ENCODE results near the gene DNAH11.

DNA sequence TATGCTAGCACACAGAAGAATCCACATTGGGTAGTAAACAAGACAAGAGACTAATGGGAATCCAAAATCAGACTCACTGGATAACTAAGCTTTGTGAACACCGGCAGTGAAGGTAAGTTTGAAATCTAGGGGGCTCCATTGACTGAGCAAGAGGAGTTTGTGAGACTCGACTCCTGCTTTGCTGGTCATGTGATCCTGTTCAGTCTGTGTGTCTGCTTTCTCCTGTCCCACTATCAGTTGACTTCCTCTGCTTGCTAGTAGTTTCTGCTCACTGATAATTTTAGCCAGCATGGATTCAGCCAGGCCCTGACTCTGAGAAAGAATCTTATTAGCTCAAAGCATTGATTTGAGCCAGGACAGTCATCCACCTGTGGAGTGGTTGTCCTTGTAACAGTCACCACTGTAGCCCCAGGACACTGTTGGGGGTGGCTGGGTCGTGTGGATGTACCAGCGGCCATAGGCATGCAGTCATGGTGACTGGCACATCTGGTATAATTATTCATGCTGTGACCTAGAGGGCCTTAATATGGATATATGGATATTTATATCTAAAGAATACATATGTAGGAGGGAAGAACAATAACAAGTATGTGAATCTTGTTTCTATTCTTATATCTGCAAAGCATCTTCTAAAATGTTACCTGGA is 44.4 kb downstream of the DNAH11 start:
- no peak for TF ChIP-seq GATAD1 (CRISPR knock-in tag; IDR thresholded peaks at IDR 0.05)
- no peak for TF ChIP-seq ZFYVE20 (CRISPR knock-in tag; IDR thresholded peaks at IDR 0.05; ENCODE audit: borderline replicate concordance, low read depth)
- no peak for TF ChIP-seq MAX (IDR thresholded peaks at IDR 0.05)
- no peak for TF ChIP-seq ATF2 (CRISPR knock-in tag; IDR thresholded peaks at IDR 0.05)
- no peak for TF ChIP-seq HNRNPL (IDR thresholded peaks at IDR 0.05; ENCODE audit: low read depth, low read length)
- TF ChIP-seq CBX2 (IDR thresholded peaks at IDR 0.05; ENCODE audit: low read depth, low read length) = no peak
- TF ChIP-seq CBX2 (CRISPR knock-in tag; IDR thresholded peaks at IDR 0.05; ENCODE audit: low read depth) = no peak
- no peak for TF ChIP-seq HNF4G (IDR thresholded peaks at IDR 0.05; ENCODE audit: borderline replicate concordance, low read depth, low read length)
- TF ChIP-seq HNF4G (CRISPR knock-in tag; IDR thresholded peaks at IDR 0.05; ENCODE audit: borderline replicate concordance, low read depth) = no peak
- no peak for TF ChIP-seq HMGA1 (CRISPR knock-in tag; conservative IDR thresholded peaks at IDR 0.05)
- TF ChIP-seq ZBTB26 (CRISPR knock-in tag; IDR thresholded peaks at IDR 0.05; ENCODE audit: borderline replicate concordance) = no peak

All from HepG2 (cell line).